PC-3 (cell line): ENCODE data around the gene ESYT2.

Experiments used
- CTCF ChIP-seq: fragments of 300-600 bp; sonication (generic); conservative IDR thresholded peaks from 2 replicates; pipeline ENCODE4 v1.5.1; 2017; ENCODE audit warnings: antibody characterized with exemption, low read depth, mild to moderate bottlenecking, low read length
- EZH2 ChIP-seq: fragments of 300-600 bp; sonication (generic); IDR thresholded peaks from one replicate; pipeline ENCODE4 v1.6.1; 2017; ENCODE audit warnings: antibody characterized with exemption, mild to moderate bottlenecking, low read length; ENCODE audit not compliant: unreplicated experiment
- EZH2phosphoT487 ChIP-seq: fragments of 300-600 bp; sonication (generic); IDR thresholded peaks from 2 replicates; pipeline ENCODE4 v1.6.1; 2018; ENCODE audit warnings: mild to moderate bottlenecking, antibody characterized with exemption, low read length, borderline replicate concordance

- TF ChIP-seq CTCF: no peak
- TF ChIP-seq EZH2: no peak
- no peak for TF ChIP-seq EZH2phosphoT487
Observed at GRCh38 chr7:158805414-158805813, 23.9 kb downstream of the ESYT2 start.
